Endothelial cell of hepatic sinusoid (primary cell): Measurements from ENCODE around the gene IRAK3.

Experiments
- in situ Hi-C: cut with HindIII; loops from 2 replicates; pipeline ENCODE4 v1.10.0; 2017; ENCODE audit warnings: low sequenced_read_pairs

IRAK3 gene, protein sequence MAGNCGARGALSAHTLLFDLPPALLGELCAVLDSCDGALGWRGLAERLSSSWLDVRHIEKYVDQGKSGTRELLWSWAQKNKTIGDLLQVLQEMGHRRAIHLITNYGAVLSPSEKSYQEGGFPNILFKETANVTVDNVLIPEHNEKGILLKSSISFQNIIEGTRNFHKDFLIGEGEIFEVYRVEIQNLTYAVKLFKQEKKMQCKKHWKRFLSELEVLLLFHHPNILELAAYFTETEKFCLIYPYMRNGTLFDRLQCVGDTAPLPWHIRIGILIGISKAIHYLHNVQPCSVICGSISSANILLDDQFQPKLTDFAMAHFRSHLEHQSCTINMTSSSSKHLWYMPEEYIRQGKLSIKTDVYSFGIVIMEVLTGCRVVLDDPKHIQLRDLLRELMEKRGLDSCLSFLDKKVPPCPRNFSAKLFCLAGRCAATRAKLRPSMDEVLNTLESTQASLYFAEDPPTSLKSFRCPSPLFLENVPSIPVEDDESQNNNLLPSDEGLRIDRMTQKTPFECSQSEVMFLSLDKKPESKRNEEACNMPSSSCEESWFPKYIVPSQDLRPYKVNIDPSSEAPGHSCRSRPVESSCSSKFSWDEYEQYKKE

GRCh38 chr12:66188584-66189485, at the start of gene IRAK3:
Gene IRAK3, plus strand, starts transcription at chr12:66189214. Its CDS starts 86 bp downstream, at chr12:66189300.
- in situ Hi-C loops, result no loop called here

DNA sequence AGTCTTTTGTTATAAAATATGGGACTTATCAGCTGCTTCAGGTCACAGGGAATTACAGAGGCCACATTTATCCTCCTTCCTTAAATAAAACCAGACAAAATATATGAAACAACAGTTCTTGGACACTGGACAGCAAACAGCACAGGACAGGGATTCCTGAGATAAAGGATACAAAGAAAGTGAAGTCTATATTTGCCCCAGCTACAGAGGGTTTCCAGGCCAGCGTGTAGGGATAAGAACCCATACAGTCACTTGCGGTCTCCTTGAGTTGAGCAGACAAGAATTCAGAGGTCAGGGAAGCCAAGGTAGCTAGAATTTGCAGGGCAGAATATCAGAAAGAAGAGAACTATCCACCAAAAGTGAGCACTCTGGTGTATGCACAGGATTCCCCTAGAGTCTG, 49.7 kb upstream of the IRAK3 start:
- in situ Hi-C loops, result loop anchor here (5.0 kb wide), 1 partner anchor 98 kb away; no protein-coding TSS in a partner anchor

DNA sequence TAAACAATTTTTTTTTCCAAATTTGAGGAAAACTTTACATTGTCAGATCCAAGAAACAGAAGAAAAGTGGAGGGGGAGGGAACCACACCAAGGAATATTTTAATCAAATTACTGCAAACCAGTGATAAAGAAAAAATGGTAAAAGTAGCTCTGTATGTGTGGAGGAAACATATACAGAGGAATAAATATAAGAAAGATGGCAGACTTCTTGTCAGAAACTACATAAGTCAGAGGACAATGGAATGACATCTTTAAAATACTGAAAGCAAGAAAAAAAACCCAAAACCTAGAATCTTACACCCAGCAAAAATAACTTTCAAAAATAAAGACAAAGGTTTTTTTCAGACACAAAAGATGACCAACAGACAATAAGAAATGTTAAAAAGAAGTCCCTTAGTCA, 48.3 kb upstream of the IRAK3 start:
- in situ Hi-C loops, result no loop called here

DNA sequence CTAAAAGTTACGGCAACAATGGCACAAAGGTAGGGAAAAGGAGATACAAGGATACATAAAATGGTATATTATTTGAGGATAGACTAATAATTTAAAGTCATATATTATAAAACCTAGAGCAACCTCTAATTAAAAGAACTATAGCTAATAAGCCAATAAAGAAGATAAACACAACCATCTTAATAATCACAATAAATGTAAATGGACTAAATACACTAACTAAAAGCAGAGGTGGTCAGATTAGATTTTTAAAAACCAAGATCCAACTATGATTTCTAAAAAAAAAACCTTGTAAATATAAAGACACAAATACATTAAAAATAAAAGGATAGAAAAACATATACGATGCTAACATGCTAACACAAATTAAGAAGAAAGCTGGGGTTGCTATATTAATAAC, 47.7 kb upstream of the IRAK3 start:
- in situ Hi-C loops, result no loop called here

GRCh38 chr12:66142826-66143225, 46.2 kb upstream of the IRAK3 start:
- in situ Hi-C loops, result no loop called here

GRCh38 chr12:66143868-66144267, 45.1 kb upstream of the IRAK3 start:
- in situ Hi-C loops, result no loop called here

DNA sequence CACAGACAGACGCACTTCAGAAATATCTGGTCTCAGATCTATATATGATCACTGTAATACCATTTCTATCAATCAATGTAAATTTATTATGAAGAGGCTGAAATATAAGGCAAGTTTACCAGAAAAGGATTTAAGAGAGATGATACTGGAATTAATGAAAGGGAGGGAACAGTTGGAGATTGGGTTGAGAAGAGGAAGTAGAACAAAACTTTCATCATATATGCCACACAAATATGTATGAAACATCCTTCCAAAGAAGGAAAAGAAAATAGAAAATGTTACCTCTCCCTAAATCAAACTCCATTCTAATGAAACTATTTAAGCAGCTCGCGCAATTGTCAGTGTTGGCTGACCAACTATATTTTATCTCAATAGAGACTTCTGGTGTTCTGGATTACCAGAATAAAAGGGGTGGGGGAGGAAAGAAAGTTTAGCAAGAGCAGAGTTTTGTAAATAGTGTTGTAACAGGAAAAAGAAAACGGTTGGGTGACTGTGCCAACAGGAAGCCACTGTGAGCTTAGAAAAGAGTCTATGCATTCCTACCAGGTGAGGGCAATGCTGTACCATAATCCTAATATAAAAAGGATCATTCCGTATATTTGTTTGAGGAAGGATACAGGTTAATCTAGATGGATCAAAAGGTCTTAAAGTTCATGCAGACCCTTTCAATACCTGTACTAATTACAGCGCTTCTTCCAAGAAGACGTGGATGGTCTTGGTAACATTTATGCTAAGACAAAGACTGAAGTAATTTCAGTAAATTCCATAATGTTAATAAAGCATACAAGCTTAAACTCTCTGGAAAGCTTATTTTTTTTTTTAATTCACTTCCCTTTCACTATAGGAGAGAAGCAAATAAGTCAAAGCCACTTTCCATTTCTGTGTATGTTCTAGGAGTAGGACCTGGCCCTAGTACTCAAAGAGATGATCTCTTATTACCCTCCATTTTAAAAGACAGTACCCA, 43.9 kb upstream of the IRAK3 start:
- in situ Hi-C loops, result no loop called here

DNA sequence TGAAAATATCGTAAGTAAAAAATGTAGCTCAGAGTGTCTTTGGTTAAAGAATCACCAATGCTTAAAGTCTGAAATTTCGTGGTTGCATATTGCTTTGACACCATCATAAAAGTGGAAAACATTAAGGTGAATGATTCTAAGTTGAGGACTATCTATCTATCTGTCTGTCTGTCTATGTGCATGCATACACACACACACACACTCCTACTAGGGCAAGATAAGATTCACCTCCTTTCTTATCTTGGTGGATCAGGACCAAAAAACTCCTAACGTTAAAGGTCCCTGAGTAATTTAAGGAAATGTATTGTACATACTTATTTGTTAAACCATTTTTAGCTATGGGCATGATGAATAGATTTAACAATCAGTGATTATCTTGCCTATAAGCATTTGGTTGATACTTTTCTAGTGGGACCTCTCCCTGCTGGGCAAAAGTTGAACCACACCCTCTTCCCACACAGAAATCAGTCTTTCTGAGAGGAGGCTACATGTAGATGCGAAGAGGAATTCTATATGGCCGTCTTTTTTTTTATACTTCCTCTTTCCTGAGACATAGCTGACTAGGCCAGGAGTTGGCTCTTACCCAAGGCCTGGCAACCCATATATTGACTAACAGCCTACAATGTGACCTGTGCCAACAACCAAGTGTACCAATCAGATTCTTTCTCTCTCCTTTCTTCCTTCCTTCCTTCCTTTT, 39.2 kb upstream of the IRAK3 start:
- in situ Hi-C loops, result no loop called here

GRCh38 chr12:66152732-66153131, 36.3 kb upstream of the IRAK3 start:
- in situ Hi-C loops, result no loop called here

DNA sequence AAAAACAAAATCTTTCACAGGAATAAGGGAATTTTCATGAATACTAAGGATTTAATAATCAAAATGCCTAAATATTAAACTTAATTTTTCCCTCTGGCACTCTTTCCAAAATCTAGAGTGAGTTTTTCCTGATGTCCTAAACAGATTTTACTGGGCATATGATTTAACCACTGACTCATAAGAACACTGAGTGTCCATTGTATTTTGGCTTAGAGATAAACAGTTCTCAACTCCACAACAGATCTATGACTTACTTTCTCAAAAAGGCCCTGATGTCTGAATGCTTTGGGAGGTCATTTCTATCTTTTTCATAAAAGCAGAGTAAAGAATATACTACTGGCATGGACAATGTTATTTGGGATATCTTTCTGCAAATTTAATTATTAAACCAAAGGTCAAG, 34.2 kb upstream of the IRAK3 start:
- in situ Hi-C loops, result no loop called here

DNA sequence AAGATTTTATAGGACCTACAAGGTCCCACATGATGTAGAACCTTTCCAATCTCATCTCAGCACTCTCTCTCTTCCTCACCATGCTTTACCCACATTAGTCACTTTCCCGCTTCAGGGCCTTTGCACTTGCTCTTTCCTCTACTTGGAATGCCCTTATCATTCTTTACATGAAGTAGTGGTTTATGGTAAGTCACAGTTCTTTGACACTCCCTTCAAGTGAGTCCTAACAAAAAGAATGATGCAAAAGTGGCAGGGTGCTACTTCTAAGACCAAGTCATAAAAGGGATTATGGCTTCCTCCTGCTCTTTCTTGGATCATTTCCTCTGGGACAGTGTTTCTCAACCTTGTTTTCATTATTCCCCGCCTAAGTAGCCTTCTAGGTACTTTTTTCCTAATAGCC, 32.4 kb upstream of the IRAK3 start:
- in situ Hi-C loops, result no loop called here

DNA sequence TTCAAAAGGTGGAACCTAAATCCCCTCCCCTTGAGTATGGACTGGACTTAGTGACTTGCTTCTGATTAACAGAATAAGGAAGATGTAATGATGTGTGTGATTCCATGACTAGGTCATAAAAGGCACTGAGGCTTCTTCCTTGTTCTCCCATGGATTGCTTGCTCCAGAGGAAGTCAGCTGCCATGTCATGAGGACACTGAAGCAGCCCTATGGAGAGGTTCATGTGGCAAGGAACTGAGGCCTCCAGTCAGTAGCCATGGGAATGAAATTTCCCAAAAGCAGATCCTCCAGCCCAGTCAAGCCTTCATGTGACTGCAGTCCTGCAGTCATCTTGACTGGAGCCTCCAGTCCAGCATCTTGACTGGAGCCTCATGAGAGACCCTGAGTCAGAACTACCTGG, 29.9 kb upstream of the IRAK3 start:
- in situ Hi-C loops, result no loop called here

DNA sequence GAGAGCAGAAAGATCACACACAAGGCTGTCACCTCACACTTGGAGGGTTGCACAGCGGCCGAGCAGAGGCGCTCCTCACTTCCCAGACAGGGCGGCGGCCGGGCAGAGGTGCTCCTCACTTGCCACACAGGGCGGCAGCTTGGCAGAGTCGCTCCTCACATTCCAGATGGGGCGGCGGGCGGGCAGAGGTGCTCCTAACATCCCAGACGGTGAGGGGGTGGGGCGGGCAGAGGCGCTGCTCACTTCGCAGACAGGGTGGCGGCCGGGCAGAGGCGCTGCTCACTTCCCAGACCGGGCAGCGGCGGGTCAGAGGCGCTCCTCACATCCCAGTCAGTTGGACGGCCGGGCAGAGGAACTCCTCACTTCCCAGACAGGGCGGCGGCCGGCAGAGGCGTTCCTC, 28.3 kb upstream of the IRAK3 start:
- in situ Hi-C loops, result no loop called here

GRCh38 chr12:66162701-66163100, 26.3 kb upstream of the IRAK3 start:
- in situ Hi-C loops, result no loop called here

GRCh38 chr12:66163289-66163688, 25.7 kb upstream of the IRAK3 start:
- in situ Hi-C loops, result no loop called here

DNA sequence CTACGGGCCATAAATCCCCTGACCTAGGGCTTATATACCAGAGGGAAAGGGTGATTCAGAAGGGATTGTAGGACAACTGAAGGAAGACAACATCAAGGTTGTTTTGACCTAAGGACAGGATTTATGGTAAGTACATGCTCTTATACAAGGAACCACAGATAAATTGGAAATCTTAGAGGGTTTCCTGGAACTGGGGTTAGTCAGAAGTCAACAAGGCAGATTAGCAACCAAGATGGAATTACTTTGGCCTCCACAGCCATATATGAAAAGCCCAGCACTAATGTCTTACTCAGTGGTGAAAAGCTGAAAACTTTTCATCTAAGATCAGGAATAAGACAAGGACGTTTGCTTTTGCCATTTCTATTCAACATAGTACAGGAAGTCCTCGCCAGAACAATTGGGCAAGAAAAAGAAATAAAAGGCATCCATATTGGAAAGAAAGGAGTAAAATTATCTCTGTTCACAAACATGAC, 24.6 kb upstream of the IRAK3 start:
- in situ Hi-C loops, result no loop called here

DNA sequence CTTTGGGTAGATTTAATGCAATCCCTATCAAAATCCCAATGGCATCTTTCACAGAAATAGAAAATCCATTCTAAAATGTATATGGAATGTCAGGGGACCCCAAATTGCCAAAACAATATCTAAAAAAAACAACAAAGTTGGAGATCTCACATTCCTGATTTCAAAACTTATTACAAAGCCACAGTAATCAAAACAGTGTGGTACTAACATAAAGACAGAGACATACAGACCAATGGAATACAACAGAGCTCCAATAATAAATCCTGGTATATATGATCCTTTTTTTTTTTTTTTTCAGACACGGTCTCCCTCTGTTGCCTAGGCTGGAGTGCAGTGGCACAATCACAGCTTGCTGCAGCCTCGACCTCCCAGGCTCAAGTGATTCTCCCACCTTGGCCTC, 23.9 kb upstream of the IRAK3 start:
- in situ Hi-C loops, result no loop called here

- in situ Hi-C loops, result no loop called here
Observed at GRCh38 chr12:66166561-66166960, 22.5 kb upstream of the IRAK3 start.

DNA sequence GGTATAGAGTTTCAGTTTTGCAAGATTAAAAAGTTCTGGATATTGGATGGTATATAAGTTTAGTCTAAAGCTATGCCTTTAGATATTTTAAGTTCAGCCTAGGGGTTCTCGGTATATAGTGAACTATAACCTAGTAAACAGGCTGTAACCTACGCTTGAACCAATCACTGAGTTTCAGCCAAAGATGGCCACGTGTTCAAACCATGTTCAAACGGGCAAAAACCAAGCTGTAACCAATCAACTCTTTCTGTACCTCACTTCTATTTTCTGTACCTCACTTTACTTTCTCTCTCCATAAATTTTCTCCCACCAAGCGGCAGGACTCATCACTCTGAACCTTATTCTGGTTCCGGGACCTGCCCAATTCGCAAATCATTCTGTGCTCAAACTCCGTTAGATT, 20.6 kb upstream of the IRAK3 start:
- in situ Hi-C loops, result no loop called here
